Activated CD8-positive, alpha-beta memory T cell treated with anti-CD3 and anti-CD28 coated beads, Interleukin-2, amount 50 U/mL, for 24 hours (primary cell): Measurements from ENCODE around the gene CTRB1.
"Not testable (repeated sequence)": the region's sequence is repeated elsewhere in the genome, so short reads cannot be mapped to it uniquely, and the experiment has no call there.

Experiments
- DNase-seq: peaks from one replicate; pipeline ENCODE4 v3.0.0-alpha.2; 2020; ENCODE audit errors: extremely low read depth

CTRB1 gene

DNA sequence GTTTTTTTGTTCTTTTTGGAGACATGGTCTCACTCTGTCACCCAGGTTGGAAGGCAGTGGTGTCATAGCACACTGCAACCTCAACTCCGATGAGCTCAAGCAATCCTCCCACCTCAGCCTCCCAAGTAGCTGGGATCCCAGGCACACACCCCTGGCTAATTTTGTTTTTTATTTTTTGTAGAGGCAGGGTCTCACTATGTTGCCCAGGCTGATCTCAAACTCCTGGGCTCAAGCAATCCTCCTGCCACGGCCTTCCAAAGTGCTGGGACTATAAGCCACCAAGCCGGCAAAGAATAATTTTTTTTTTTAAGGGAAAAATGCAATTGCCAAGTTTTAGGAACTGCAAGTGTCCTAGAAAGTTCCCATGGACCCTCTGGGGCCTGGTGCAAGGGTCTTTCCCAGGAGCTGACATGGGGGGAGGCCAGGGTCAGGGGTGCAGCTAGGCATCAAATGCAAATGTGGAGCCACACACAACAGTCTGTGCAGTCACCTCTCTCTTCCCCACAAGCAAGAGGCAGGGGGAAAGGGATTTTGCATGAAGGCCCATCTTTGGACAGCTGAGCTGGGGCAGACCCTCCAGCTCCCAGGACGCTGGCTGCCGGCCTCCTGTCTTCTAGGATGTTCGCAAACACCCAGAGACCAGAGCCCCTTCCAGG is 52.8 kb downstream of the CTRB1 start:
- DNase-seq, result no peak

DNA sequence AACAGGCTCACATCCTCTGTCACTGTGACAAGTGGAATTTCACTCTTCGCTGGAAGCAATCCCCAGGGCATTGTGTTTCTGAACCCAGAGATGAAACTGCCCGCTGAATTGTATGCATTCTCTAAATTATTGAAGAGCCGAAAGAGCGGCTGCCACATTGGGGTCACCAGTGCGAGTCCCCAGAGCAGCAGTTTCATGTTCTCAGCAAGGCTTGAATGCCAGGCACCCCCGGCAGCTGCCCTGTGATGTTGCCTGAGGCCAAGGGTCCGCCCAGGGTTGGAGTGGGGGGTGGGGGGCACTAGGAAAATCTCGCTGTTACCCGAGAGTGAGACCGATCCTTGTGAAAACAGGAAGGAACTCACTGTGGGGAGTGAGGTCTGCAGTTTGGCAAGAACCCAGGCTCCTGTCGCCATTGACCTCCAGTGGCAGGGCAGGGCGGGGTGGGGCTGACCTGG is 53.3 kb downstream of the CTRB1 start:
- DNase-seq, result no peak

DNA sequence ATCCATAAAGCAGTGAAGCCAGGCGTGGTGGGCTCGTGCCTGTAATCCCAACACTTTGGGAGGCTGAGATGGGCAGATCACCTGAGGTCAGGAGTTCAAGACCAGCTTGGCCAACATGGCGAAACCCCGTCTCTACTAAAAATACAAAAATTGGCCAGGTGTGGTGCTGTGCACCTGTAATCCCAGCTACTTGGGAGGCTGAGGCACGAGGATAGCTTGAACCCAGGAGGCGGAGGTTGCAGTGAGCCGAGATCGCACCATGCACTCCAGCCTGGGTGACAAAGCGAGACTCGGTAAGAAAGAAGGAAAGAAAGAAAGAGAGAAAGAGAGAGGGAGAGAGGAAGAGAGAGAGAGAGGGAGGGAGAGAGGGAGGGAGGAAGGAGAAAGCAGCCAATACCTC is 53.8 kb downstream of the CTRB1 start:
- DNase-seq, result not testable (repeated sequence)

DNA sequence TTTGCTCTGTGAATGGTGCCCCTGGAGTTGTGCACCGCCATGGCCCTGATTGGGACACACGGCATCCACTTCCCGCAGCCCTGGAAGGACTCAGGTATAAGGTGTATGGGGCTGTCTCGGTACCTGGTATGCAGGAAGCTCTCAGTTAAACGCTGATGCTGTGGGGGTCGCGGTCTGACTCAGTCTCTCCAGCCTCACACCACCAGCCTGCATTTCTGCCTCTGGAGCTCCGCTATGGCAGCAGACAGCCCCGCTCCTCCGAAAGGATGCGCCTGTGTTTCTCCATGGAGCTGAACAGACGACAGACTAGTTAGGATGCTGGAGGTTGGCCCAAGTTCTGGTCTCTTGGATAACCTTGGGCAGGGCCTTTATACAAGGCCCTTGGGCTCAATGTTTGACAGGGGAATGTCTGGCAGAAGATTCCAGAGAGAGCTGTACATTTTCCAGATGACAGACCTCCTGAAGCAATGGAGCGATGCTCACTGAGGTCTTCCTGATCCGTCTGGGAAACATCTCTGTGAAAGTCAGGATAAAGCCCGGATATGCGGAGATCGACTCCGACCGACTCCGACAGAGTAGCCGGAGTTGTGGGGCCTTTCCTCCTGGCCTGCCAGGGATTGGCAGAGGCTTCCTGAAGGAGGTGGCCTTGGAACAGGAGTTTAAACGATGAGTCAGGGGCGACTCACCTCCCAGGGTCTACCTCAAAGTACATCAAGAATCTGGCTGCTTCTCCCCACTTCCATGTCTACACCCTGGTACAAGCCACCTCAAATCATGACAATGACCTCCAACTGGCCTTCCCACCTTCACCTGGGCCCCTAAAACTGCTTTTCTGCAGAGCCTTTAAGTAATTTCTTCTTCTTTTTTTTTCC is 54.5 kb downstream of the CTRB1 start:
- no peak for DNase-seq
